Mesendoderm (in vitro differentiated cells): ENCODE data around the gene HSPD1. TPM values are rescaled to one million over a fixed set of nuclear protein-coding genes. Genes with fewer than 3 reads are reported as not detected.

ENCODE experiments used
- small RNA-seq: library from polyadenylated mRNA; stranded (forward); fragments of <200 nt; extraction: miRNeasy Mini kit (QIAGEN cat#:217004); gene quantifications from one replicate; pipeline ENCODE3, GENCODE V24; 2013; ENCODE audit not compliant: insufficient read depth

The HSPD1 gene

Small RNA genes within 50 kb of the gene (small RNA-seq; reads per million reads assigned to genes)
- gene AC020550.1 (not detected), gene RNU6-1029P (not detected)
